ENCODE measurements around the gene PRDM16.

GRCh38 chr1:3126756-3127678 lies 58.0 kb downstream of the PRDM16 start:
- TF ChIP-seq CTCF (IDR thresholded peaks at IDR 0.05) (no peak), EZH2 (IDR thresholded peaks at IDR 0.05; ENCODE audit: borderline replicate concordance, insufficient read depth, low read depth, low read length, poor library complexity, severe bottlenecking) (no peak)
